Osteoblast (primary cell): ENCODE measurements around the gene KCNK1. TPM values are rescaled to one million over a fixed set of nuclear protein-coding genes. Genes with fewer than 3 reads are reported as not detected.

Source experiments
- DNase-seq: peaks from one replicate; pipeline ENCODE4 v3.0.0; 2011; ENCODE audit warnings: low spot score, mixed read lengths; ENCODE audit not compliant: insufficient read length; ENCODE audit errors: missing footprints
- H2AFZ ChIP-seq: 2 replicates; pipeline ENCODE4 v1.6.0; 2011; ENCODE audit warnings: mild to moderate bottlenecking, low read length
- H3K27ac ChIP-seq: 2 replicates; pipeline ENCODE4 v1.5.1; 2011; ENCODE audit warnings: mild to moderate bottlenecking, low read depth, low read length, moderate library complexity
- H3K27me3 ChIP-seq: 2 replicates; pipeline ENCODE4 v1.6.0; 2012; ENCODE audit warnings: mild to moderate bottlenecking, control low read depth, inconsistent platforms, low read length, moderate library complexity; ENCODE audit not compliant: insufficient read depth
- H3K36me3 ChIP-seq: 2 replicates; pipeline ENCODE4 v1.5.1; 2011; ENCODE audit warnings: mild to moderate bottlenecking, low read length, control low read depth, moderate library complexity; ENCODE audit not compliant: insufficient read depth
- H3K4me1 ChIP-seq: 2 replicates; pipeline ENCODE4 v1.5.1; 2011; ENCODE audit warnings: mild to moderate bottlenecking, low read length, control low read depth, moderate library complexity; ENCODE audit not compliant: insufficient read depth
- H3K4me2 ChIP-seq: 2 replicates; pipeline ENCODE4 v1.6.0; 2011; ENCODE audit warnings: mild to moderate bottlenecking, low read length; ENCODE audit not compliant: insufficient read depth
- H3K4me3 ChIP-seq: fragments of 200-600 bp; sonication (generic); 3 replicates; pipeline ENCODE4 v1.5.1; 2012; ENCODE audit warnings: mild to moderate bottlenecking, low read length, inconsistent platforms; ENCODE audit not compliant: insufficient read depth
- H3K79me2 ChIP-seq: 2 replicates; pipeline ENCODE4 v1.6.0; 2012; ENCODE audit warnings: mild to moderate bottlenecking, low read length, control low read depth, inconsistent platforms; ENCODE audit not compliant: insufficient read depth
- H3K9me3 ChIP-seq: 2 replicates; pipeline ENCODE4 v1.5.1; 2011; ENCODE audit warnings: low read depth, low read length, control low read depth
- H4K20me1 ChIP-seq: 2 replicates; pipeline ENCODE4 v1.6.0; 2012; ENCODE audit warnings: mild to moderate bottlenecking, low read length, control low read depth; ENCODE audit not compliant: insufficient read depth
- CTCF ChIP-seq: IDR thresholded peaks from 2 replicates; pipeline ENCODE4 v1.5.1; 2011; ENCODE audit warnings: mild to moderate bottlenecking, low read depth, low read length, moderate library complexity; ENCODE audit errors: extremely low read depth
- total RNA-seq: library from RNA; depleted of rRNA; stranded (reverse); fragments of >200 nt; gene quantifications from 2 replicates; pipeline ENCODE4 v1.2.3, GENCODE V29; 2012

Gene KCNK1
- total RNA-seq, 1 donor: 3.6 TPM

GRCh38 chr1:233624289-233624688, 10.4 kb downstream of the KCNK1 start:
- DNase-seq: no peak
- TF ChIP-seq CTCF: no peak

DNA sequence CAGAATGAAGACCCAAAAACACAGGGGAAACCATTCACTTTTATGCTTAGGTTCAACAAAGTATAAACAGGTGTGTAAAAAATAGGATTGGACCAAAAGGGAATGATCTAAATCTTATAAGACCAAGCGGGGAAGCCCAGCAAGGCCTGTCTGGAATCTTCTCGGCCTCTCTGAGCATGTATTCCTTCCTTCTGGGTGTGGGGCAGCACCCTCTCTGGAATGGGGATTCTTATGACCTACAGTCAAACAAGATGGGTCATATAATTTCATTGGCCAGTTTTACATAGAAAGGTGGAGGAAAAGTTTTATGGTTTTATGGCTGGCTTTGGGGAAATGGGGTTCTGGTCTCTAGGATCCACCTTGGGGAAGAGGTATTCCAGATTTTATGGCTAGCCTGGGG, 11.2 kb downstream of the KCNK1 start:
- no peaks in the 10 kb centered on the region for H3K36me3 ChIP-seq
- H3K4me1 ChIP-seq: no peaks in the 10 kb centered on the region
- no peak for DNase-seq
- no peak overlapping the region for H3K27ac ChIP-seq
- H3K27me3 ChIP-seq: no peaks in the 10 kb centered on the region
- H3K4me3 ChIP-seq: no peak overlapping the region
- no peaks in the 10 kb centered on the region for H3K9me3 ChIP-seq
- H2AFZ ChIP-seq: no peak overlapping the region
- no peaks in the 10 kb centered on the region for H4K20me1 ChIP-seq
- TF ChIP-seq CTCF: no peak
- H3K4me2 ChIP-seq: no peak overlapping the region
- no peaks in the 10 kb centered on the region for H3K79me2 ChIP-seq

More at GRCh38 chr1:233624289-233624688, 10.4 kb downstream of the KCNK1 start:
- no peak overlapping the region for H3K4me3 ChIP-seq
- no peaks in the 10 kb centered on the region for H3K4me1 ChIP-seq
- H3K27me3 ChIP-seq: no peaks in the 10 kb centered on the region
- no peaks in the 10 kb centered on the region for H3K36me3 ChIP-seq
- no peaks in the 10 kb centered on the region for H3K79me2 ChIP-seq
- no peak overlapping the region for H2AFZ ChIP-seq
- H3K4me2 ChIP-seq: no peak overlapping the region
- no peaks in the 10 kb centered on the region for H3K9me3 ChIP-seq
- H3K27ac ChIP-seq: no peak overlapping the region
- no peaks in the 10 kb centered on the region for H4K20me1 ChIP-seq

GRCh38 chr1:233625510-233625981, 11.6 kb downstream of the KCNK1 start:
- Histone ChIP-seq H3K27me3 (no peaks in the 10 kb centered on the region), H3K4me2 (no peak overlapping the region), H3K9me3 (no peaks in the 10 kb centered on the region), H3K79me2 (no peaks in the 10 kb centered on the region), H3K4me3 (no peak overlapping the region), H3K4me1 (no peaks in the 10 kb centered on the region), H3K27ac (no peak overlapping the region), H4K20me1 (no peaks in the 10 kb centered on the region), H3K36me3 (no peaks in the 10 kb centered on the region), H2AFZ (no peak overlapping the region)
- no peak for DNase-seq
- no peak for TF ChIP-seq CTCF

- DNase-seq: no peak
- Histone ChIP-seq H3K27me3 (no peaks in the 10 kb centered on the region), H4K20me1 (no peaks in the 10 kb centered on the region), H2AFZ (no peak overlapping the region), H3K79me2 (no peaks in the 10 kb centered on the region), H3K9me3 (no peaks in the 10 kb centered on the region), H3K4me2 (no peak overlapping the region), H3K27ac (no peak overlapping the region), H3K4me1 (no peaks in the 10 kb centered on the region), H3K4me3 (no peak overlapping the region), H3K36me3 (no peaks in the 10 kb centered on the region)
- no peak for TF ChIP-seq CTCF
Measured at GRCh38 chr1:233627376-233627775, 13.5 kb downstream of the KCNK1 start.
